ENCODE results near the gene BPI. TPM values are rescaled to one million over a fixed set of nuclear protein-coding genes. Genes with fewer than 3 reads are reported as not detected.

The BPI gene
- total and polyA plus RNA-seq, 2 experiments from 2014 or later = 0.10 TPM; not detected in 1

DNA sequence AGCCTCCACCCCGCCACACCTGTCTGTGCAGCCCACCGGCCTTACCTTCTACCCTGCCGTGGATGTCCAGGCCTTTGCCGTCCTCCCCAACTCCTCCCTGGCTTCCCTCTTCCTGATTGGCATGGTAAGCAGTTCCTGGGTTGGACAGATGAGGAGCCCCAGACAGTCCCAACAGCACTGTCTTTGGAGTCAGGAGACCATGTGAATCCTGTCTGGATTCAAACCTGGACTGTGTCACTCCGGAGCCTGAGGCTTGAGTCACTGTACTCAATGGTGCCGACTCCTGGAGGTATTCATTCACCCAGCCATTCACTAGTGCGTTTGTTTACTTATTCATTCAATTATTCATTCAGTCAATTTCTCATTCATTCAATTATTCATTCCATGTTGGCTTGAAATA, 22.4 kb downstream of the BPI start:
- no peaks in the 10 kb centered on the region for H3K36me3 ChIP-seq (ENCODE audit: low read depth)
- in situ Hi-C loops (cut with MboI) = loop anchor here (10.0 kb wide), 1 partner anchor 272 kb away; no protein-coding TSS in a partner anchor
- H3K9me3 ChIP-seq (ENCODE audit: low read depth) = no peaks in the 10 kb centered on the region
- H2AFZ ChIP-seq = no peak overlapping the region
- H3K79me2 ChIP-seq (ENCODE audit: insufficient read depth) = no peaks in the 10 kb centered on the region
- WGBS, 2 experiments (ENCODE audit: low coverage in 1 of 2, low lambda C conversion rate in 2 of 2, missing lambda C conversion rate in 2 of 2) = 67 to 69% methylated on average over 6 to 7 of the region's 7 CpGs
- no peak overlapping the region for H3K27ac ChIP-seq
- no peak for DNase-seq
- no peaks in the 10 kb centered on the region for H3K4me1 ChIP-seq (ENCODE audit: insufficient read depth)
- H3K9ac ChIP-seq = no peak overlapping the region
- H4K20me1 ChIP-seq (ENCODE audit: insufficient read depth) = no peaks in the 10 kb centered on the region
- no peaks in the 10 kb centered on the region for H3F3A ChIP-seq (ENCODE audit: insufficient read depth)
- H3K4me2 ChIP-seq (ENCODE audit: unreplicated experiment) = no peak overlapping the region
- H3K9me2 ChIP-seq (ENCODE audit: insufficient read depth) = no peaks in the 10 kb centered on the region
- H3K4me3 ChIP-seq = no peak overlapping the region
- TF ChIP-seq EZH2 (IDR thresholded peaks at IDR 0.05; ENCODE audit: insufficient read depth, poor library complexity, severe bottlenecking) (no peak), EZH2phosphoT487 (IDR thresholded peaks at IDR 0.05; ENCODE audit: insufficient read depth, low read depth) (no peak)
- H3K27me3 ChIP-seq (replicated peaks; ENCODE audit: insufficient read depth) = peaks cover 14% of the 10 kb centered on the region; the same call in 1 of the 2 replicates

DNA sequence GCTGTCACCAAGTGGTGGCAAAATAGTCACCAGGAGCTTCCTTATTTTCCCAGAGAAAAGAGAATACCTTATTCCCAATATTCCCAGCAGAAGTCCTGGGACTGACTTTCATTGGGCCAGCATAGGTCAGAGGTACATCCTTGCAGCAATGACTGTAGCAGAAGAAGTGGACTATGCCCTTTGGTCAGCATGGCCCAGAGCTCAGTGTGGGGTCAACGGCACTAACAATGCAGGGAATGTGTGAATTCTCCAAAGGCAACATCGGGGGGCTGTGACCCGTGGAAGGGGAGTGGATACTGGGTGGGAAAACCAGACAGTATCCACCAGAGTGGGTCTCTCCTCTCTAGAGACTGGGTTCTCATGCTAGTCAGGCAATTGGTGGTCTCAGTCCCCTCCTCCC, 26.7 kb downstream of the BPI start:
- Histone ChIP-seq H3K9ac (no peak overlapping the region), H3F3A (ENCODE audit: insufficient read depth) (no peaks in the 10 kb centered on the region), H3K4me2 (ENCODE audit: unreplicated experiment) (no peak overlapping the region), H3K4me1 (ENCODE audit: insufficient read depth) (no peaks in the 10 kb centered on the region), H3K4me3 (no peak overlapping the region), H3K9me3 (ENCODE audit: low read depth) (no peaks in the 10 kb centered on the region), H3K27me3 (replicated peaks; ENCODE audit: insufficient read depth) (peaks cover 26% of the 10 kb centered on the region), H3K27ac (no peak overlapping the region), H2AFZ (no peak overlapping the region), H3K9me2 (ENCODE audit: insufficient read depth) (no peaks in the 10 kb centered on the region), H3K79me2 (ENCODE audit: insufficient read depth) (no peaks in the 10 kb centered on the region), H4K20me1 (ENCODE audit: insufficient read depth) (no peaks in the 10 kb centered on the region), H3K36me3 (ENCODE audit: low read depth) (no peaks in the 10 kb centered on the region)
- in situ Hi-C loops (cut with MboI) = no loop called here
- DNase-seq = no peak
- TF ChIP-seq EZH2 (IDR thresholded peaks at IDR 0.05; ENCODE audit: insufficient read depth, poor library complexity, severe bottlenecking) (no peak), EZH2phosphoT487 (IDR thresholded peaks at IDR 0.05; ENCODE audit: insufficient read depth, low read depth) (no peak)
- 39 to 46% methylated on average over 3 of the region's 3 CpGs for WGBS, 2 experiments (ENCODE audit: low coverage in 1 of 2, low lambda C conversion rate in 2 of 2, missing lambda C conversion rate in 2 of 2)

- Histone ChIP-seq H3K27me3 (replicated peaks; ENCODE audit: insufficient read depth) (peaks cover 32% of the 10 kb centered on the region), H3K4me3 (no peak overlapping the region)
- TF ChIP-seq EZH2 (IDR thresholded peaks at IDR 0.05; ENCODE audit: insufficient read depth, poor library complexity, severe bottlenecking) = no peak
- no peak for TF ChIP-seq EZH2phosphoT487 (IDR thresholded peaks at IDR 0.05; ENCODE audit: insufficient read depth, low read depth)
These were observed 27.3 kb downstream of the BPI start for GRCh38 chr20:38331245-38331644.

GRCh38 chr20:38331814-38332213, 27.9 kb downstream of the BPI start:
- in situ Hi-C loops (cut with MboI) = no loop called here
- WGBS, 2 experiments (ENCODE audit: low coverage in 1 of 2, low lambda C conversion rate in 2 of 2, missing lambda C conversion rate in 2 of 2) = 66 to 70% methylated on average over 8 of the region's 8 CpGs
- Histone ChIP-seq H3K27ac (no peak overlapping the region), H2AFZ (no peak overlapping the region), H3K9me3 (ENCODE audit: low read depth) (no peaks in the 10 kb centered on the region), H3K36me3 (ENCODE audit: low read depth) (no peaks in the 10 kb centered on the region), H3K9ac (no peak overlapping the region), H3K27me3 (replicated peaks; ENCODE audit: insufficient read depth) (peaks cover 38% of the 10 kb centered on the region), H3K4me3 (no peak overlapping the region), H3F3A (ENCODE audit: insufficient read depth) (no peaks in the 10 kb centered on the region), H3K79me2 (ENCODE audit: insufficient read depth) (no peaks in the 10 kb centered on the region), H3K4me1 (ENCODE audit: insufficient read depth) (no peaks in the 10 kb centered on the region), H3K9me2 (ENCODE audit: insufficient read depth) (no peaks in the 10 kb centered on the region), H4K20me1 (ENCODE audit: insufficient read depth) (no peaks in the 10 kb centered on the region), H3K4me2 (ENCODE audit: unreplicated experiment) (no peak overlapping the region)
- no peak for TF ChIP-seq EZH2phosphoT487 (IDR thresholded peaks at IDR 0.05; ENCODE audit: insufficient read depth, low read depth)
- TF ChIP-seq EZH2 (IDR thresholded peaks at IDR 0.05; ENCODE audit: insufficient read depth, poor library complexity, severe bottlenecking) = no peak
- DNase-seq = no peak

More at GRCh38 chr20:38331245-38331644, 27.3 kb downstream of the BPI start:
- H2AFZ ChIP-seq = no peak overlapping the region
- H3K9me2 ChIP-seq (ENCODE audit: insufficient read depth) = no peaks in the 10 kb centered on the region
- DNase-seq = no peak
- no peaks in the 10 kb centered on the region for H3K79me2 ChIP-seq (ENCODE audit: insufficient read depth)
- H3K4me2 ChIP-seq (ENCODE audit: unreplicated experiment) = no peak overlapping the region
- no peaks in the 10 kb centered on the region for H3F3A ChIP-seq (ENCODE audit: insufficient read depth)
- in situ Hi-C loops (cut with MboI) = no loop called here
- no peak overlapping the region for H3K9ac ChIP-seq
- H3K4me1 ChIP-seq (ENCODE audit: insufficient read depth) = no peaks in the 10 kb centered on the region
- no peaks in the 10 kb centered on the region for H4K20me1 ChIP-seq (ENCODE audit: insufficient read depth)
- no peaks in the 10 kb centered on the region for H3K36me3 ChIP-seq (ENCODE audit: low read depth)
- H3K27ac ChIP-seq = no peak overlapping the region
- no peaks in the 10 kb centered on the region for H3K9me3 ChIP-seq (ENCODE audit: low read depth)

DNA sequence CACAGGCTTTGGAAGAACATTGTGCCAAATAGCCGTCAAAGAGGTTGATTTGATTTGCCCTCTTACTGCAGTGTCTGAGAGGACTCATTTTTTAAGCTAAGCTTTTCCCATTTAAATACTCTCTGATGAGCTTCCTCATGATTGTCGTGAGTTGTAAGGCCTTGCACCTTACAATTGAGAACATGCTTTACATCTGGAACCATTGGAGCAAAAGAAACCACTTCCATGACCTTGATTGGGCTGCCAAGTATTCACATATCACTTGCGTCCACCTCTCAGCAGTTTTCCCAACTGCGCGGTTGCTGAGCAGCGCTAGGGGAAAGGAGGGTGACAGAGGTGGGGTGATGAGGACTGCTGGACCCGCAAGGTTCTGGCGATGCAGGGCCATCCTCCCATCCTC, 30.1 kb downstream of the BPI start:
- no peak for DNase-seq
- H3K79me2 ChIP-seq (ENCODE audit: insufficient read depth) = no peaks in the 10 kb centered on the region
- 64 to 69% methylated on average over 8 of the region's 8 CpGs for WGBS, 2 experiments (ENCODE audit: low coverage in 1 of 2, low lambda C conversion rate in 2 of 2, missing lambda C conversion rate in 2 of 2)
- H3K27me3 ChIP-seq (replicated peaks; ENCODE audit: insufficient read depth) = peaks cover 54% of the 10 kb centered on the region
- H4K20me1 ChIP-seq (ENCODE audit: insufficient read depth) = no peaks in the 10 kb centered on the region
- H3K9ac ChIP-seq = no peak overlapping the region
- no peak overlapping the region for H2AFZ ChIP-seq
- no peaks in the 10 kb centered on the region for H3K36me3 ChIP-seq (ENCODE audit: low read depth)
- no peaks in the 10 kb centered on the region for H3K9me3 ChIP-seq (ENCODE audit: low read depth)
- no peak overlapping the region for H3K4me3 ChIP-seq
- no peaks in the 10 kb centered on the region for H3K4me1 ChIP-seq (ENCODE audit: insufficient read depth)
- H3K9me2 ChIP-seq (ENCODE audit: insufficient read depth) = no peaks in the 10 kb centered on the region
- no peak overlapping the region for H3K27ac ChIP-seq
- H3K4me2 ChIP-seq (ENCODE audit: unreplicated experiment) = no peak overlapping the region
- TF ChIP-seq EZH2phosphoT487 (IDR thresholded peaks at IDR 0.05; ENCODE audit: insufficient read depth, low read depth) (no peak), EZH2 (IDR thresholded peaks at IDR 0.05; ENCODE audit: insufficient read depth, poor library complexity, severe bottlenecking) (no peak)
- no peaks in the 10 kb centered on the region for H3F3A ChIP-seq (ENCODE audit: insufficient read depth)
- in situ Hi-C loops (cut with MboI) = no loop called here

Data from GM23248 (cell line).